Measurements from ENCODE around the gene DYNLRB1.

DYNLRB1 gene

GRCh38 chr20:34579191-34579978 is 63.2 kb downstream of the DYNLRB1 start:
- DNase-seq (ENCODE audit: low read depth) = peak; percentile 67

- DNase-seq (ENCODE audit: low read depth) = no peak
Measured at GRCh38 chr20:34579979-34580940, 64.0 kb downstream of the DYNLRB1 start.

- peak; percentile 61 for DNase-seq (ENCODE audit: low read depth)
Measured at GRCh38 chr20:34581341-34582184, 65.3 kb downstream of the DYNLRB1 start.

GRCh38 chr20:34582221-34582620 is 66.0 kb downstream of the DYNLRB1 start:
- no peak for DNase-seq (ENCODE audit: low read depth)

GRCh38 chr20:34582911-34583310 is 66.7 kb downstream of the DYNLRB1 start:
- DNase-seq (ENCODE audit: low read depth) = no peak

GRCh38 chr20:34583544-34583943 is 67.3 kb downstream of the DYNLRB1 start:
- no peak for DNase-seq (ENCODE audit: low read depth)

GRCh38 chr20:34585019-34585418 is 68.8 kb downstream of the DYNLRB1 start:
- no peak for DNase-seq (ENCODE audit: low read depth)

- DNase-seq (ENCODE audit: low read depth) = no peak
Measured at GRCh38 chr20:34586488-34587163, 70.4 kb downstream of the DYNLRB1 start.

Measured in stromal cell of bone marrow (primary cell).